ENCODE measurements around the gene UBE2A. TPM values are rescaled to one million over a fixed set of nuclear protein-coding genes. Genes with fewer than 3 reads are reported as not detected.

The UBE2A gene
- polyA plus RNA-seq, 1 donor from 2014 or later = 129 TPM

GRCh38 chrX:119614776-119615175 is 40.4 kb downstream of the UBE2A start:
- H3K4me2 ChIP-seq (ENCODE audit: low read length) = no peak overlapping the region
- TF ChIP-seq CTCF (IDR thresholded peaks at IDR 0.05; ENCODE audit: poor library complexity, severe bottlenecking) = no peak
- TF ChIP-seq REST (IDR thresholded peaks at IDR 0.05; ENCODE audit: borderline replicate concordance) = no peak
- TF ChIP-seq TAF1 (IDR thresholded peaks at IDR 0.05; ENCODE audit: low read depth) = no peak
- no peak for TF ChIP-seq SMC3 (conservative IDR thresholded peaks at IDR 0.05; ENCODE audit: poor library complexity)
- TF ChIP-seq EP300 (conservative IDR thresholded peaks at IDR 0.05; ENCODE audit: poor library complexity, severe bottlenecking) = no peak
- no peak for TF ChIP-seq POLR2AphosphoS5 (IDR thresholded peaks at IDR 0.05)
- TF ChIP-seq EZH2 (IDR thresholded peaks at IDR 0.05; ENCODE audit: borderline replicate concordance, insufficient read depth, low read length, poor library complexity, severe bottlenecking) = no peak
- H3K27ac ChIP-seq (ENCODE audit: low read length) = no peak overlapping the region

GRCh38 chrX:119617517-119618164 is 43.3 kb downstream of the UBE2A start:
- Histone ChIP-seq H3K4me2 (ENCODE audit: low read length) (no peak overlapping the region), H3F3A (ENCODE audit: insufficient read depth, low read length, poor library complexity, severe bottlenecking) (no peaks in the 10 kb centered on the region), H3K9ac (ENCODE audit: low read length) (no peak overlapping the region), H3K79me2 (replicated peaks; ENCODE audit: insufficient read depth, low read length) (no peaks in the 10 kb centered on the region), H3K27ac (ENCODE audit: low read length) (no peak overlapping the region), H3K36me3 (ENCODE audit: insufficient read depth, low read length) (no peaks in the 10 kb centered on the region), H3K4me3 (ENCODE audit: low read length) (no peak overlapping the region), H2AFZ (ENCODE audit: low read depth, low read length) (no peak overlapping the region), H3K9me3 (ENCODE audit: low read length) (no peaks in the 10 kb centered on the region), H4K20me1 (ENCODE audit: insufficient read depth) (no peaks in the 10 kb centered on the region), H3K27me3 (ENCODE audit: insufficient read depth, low read depth, low read length) (no peaks in the 10 kb centered on the region), H3K9me2 (ENCODE audit: insufficient read depth, low read length) (no peaks in the 10 kb centered on the region)
- TF ChIP-seq TAF1 (IDR thresholded peaks at IDR 0.05; ENCODE audit: low read depth) = no peak
- no peak for TF ChIP-seq POLR2AphosphoS5 (IDR thresholded peaks at IDR 0.05)
- TF ChIP-seq EZH2 (IDR thresholded peaks at IDR 0.05; ENCODE audit: borderline replicate concordance, insufficient read depth, low read length, poor library complexity, severe bottlenecking) = no peak
- TF ChIP-seq MXI1 (conservative IDR thresholded peaks at IDR 0.05; ENCODE audit: poor library complexity, severe bottlenecking) = no peak
- TF ChIP-seq EP300 (conservative IDR thresholded peaks at IDR 0.05; ENCODE audit: poor library complexity, severe bottlenecking) = no peak
- TF ChIP-seq SMC3 (conservative IDR thresholded peaks at IDR 0.05; ENCODE audit: poor library complexity) = no peak
- TF ChIP-seq CTCF (IDR thresholded peaks at IDR 0.05; ENCODE audit: poor library complexity, severe bottlenecking) = no peak
- no peak for TF ChIP-seq REST (IDR thresholded peaks at IDR 0.05; ENCODE audit: borderline replicate concordance)
- no peak for TF ChIP-seq RAD21 (conservative IDR thresholded peaks at IDR 0.05)

More at GRCh38 chrX:119614776-119615175, 40.4 kb downstream of the UBE2A start:
- Histone ChIP-seq H2AFZ (ENCODE audit: low read depth, low read length) (no peak overlapping the region), H3K4me3 (ENCODE audit: low read length) (no peak overlapping the region), H3K36me3 (ENCODE audit: insufficient read depth, low read length) (no peaks in the 10 kb centered on the region), H3K9ac (ENCODE audit: low read length) (no peak overlapping the region), H3F3A (ENCODE audit: insufficient read depth, low read length, poor library complexity, severe bottlenecking) (no peaks in the 10 kb centered on the region), H3K9me2 (ENCODE audit: insufficient read depth, low read length) (no peaks in the 10 kb centered on the region), H3K79me2 (replicated peaks; ENCODE audit: insufficient read depth, low read length) (no peaks in the 10 kb centered on the region), H3K27me3 (ENCODE audit: insufficient read depth, low read depth, low read length) (no peaks in the 10 kb centered on the region), H4K20me1 (ENCODE audit: insufficient read depth) (no peaks in the 10 kb centered on the region), H3K9me3 (ENCODE audit: low read length) (no peaks in the 10 kb centered on the region)

Measured in neural cell (in vitro differentiated cells).